Neural progenitor cell (in vitro differentiated cells): ENCODE data around the gene ALK.

Source experiments
- CTCF ChIP-seq: fragments of 200-600 bp; sonication (generic); IDR thresholded peaks from 2 replicates; pipeline ENCODE4 v1.5.1; 2017; ENCODE audit warnings: antibody characterized with exemption, mild to moderate bottlenecking
- EZH2 ChIP-seq: fragments of 200-600 bp; sonication (generic); IDR thresholded peaks from 2 replicates; pipeline ENCODE4 v1.6.1; 2017; ENCODE audit warnings: antibody characterized with exemption, mild to moderate bottlenecking, moderate library complexity
- EZH2phosphoT487 ChIP-seq: fragments of 200-600 bp; sonication (generic); IDR thresholded peaks from 2 replicates; pipeline ENCODE4 v1.6.1; 2017; ENCODE audit warnings: antibody characterized with exemption

- TF ChIP-seq CTCF (no peak), EZH2phosphoT487 (no peak), EZH2 (no peak)
These were observed 198.0 kb downstream of the ALK start for GRCh38 chr2:29723255-29724001.
